Measurements from ENCODE around the gene NLK. TPM values are rescaled to one million over a fixed set of nuclear protein-coding genes. Genes with fewer than 3 reads are reported as not detected.

The NLK gene
- total RNA-seq, 4 donors from 2014 or later, result 7.7 to 20.8 (median 11.5) TPM

- peak in 1 of 2 donors; percentile 60 for DNase-seq (ENCODE audit: low spot score in 2 of 2)
- Histone ChIP-seq H3K9me3 (no peaks in the 10 kb centered on the region), H3K4me1 (peaks cover 13% of the 10 kb centered on the region), H3K27ac (no peak overlapping the region), H3K36me3 (no peaks in the 10 kb centered on the region), H3K4me3 (no peak overlapping the region), H3K27me3 (peaks cover 35% of the 10 kb centered on the region)
- 67% methylated on average over 1 of the region's 1 CpG for WGBS
- no peak for TF ChIP-seq POLR2A (IDR thresholded peaks at IDR 0.05)
- no peak for TF ChIP-seq CTCF (IDR thresholded peaks at IDR 0.05)
- TF ChIP-seq POLR2AphosphoS5 (IDR thresholded peaks at IDR 0.05), result no peak
- TF ChIP-seq EP300 (IDR thresholded peaks at IDR 0.05), result no peak
Observed at GRCh38 chr17:28225867-28226266, 183.4 kb downstream of the NLK start.

GRCh38 chr17:28226563-28227315 lies 184.3 kb downstream of the NLK start:
- 82% methylated on average over 16 of the region's 28 CpGs for WGBS
- peak overlapping the region; percentile 46 for H3K4me3 ChIP-seq
- DNase-seq (ENCODE audit: low spot score in 2 of 2), result peak in 1 of 2 donors; percentile 60
- TF ChIP-seq CTCF (IDR thresholded peaks at IDR 0.05), result no peak
- TF ChIP-seq POLR2AphosphoS5 (IDR thresholded peaks at IDR 0.05), result no peak
- TF ChIP-seq EP300 (IDR thresholded peaks at IDR 0.05), result no peak
- TF ChIP-seq POLR2A (IDR thresholded peaks at IDR 0.05), result no peak
- no peak overlapping the region for H3K27ac ChIP-seq
- H3K27me3 ChIP-seq, result peaks cover 35% of the 10 kb centered on the region
- no peaks in the 10 kb centered on the region for H3K9me3 ChIP-seq
- H3K4me1 ChIP-seq, result peaks cover 13% of the 10 kb centered on the region
- H3K36me3 ChIP-seq, result no peaks in the 10 kb centered on the region

DNA sequence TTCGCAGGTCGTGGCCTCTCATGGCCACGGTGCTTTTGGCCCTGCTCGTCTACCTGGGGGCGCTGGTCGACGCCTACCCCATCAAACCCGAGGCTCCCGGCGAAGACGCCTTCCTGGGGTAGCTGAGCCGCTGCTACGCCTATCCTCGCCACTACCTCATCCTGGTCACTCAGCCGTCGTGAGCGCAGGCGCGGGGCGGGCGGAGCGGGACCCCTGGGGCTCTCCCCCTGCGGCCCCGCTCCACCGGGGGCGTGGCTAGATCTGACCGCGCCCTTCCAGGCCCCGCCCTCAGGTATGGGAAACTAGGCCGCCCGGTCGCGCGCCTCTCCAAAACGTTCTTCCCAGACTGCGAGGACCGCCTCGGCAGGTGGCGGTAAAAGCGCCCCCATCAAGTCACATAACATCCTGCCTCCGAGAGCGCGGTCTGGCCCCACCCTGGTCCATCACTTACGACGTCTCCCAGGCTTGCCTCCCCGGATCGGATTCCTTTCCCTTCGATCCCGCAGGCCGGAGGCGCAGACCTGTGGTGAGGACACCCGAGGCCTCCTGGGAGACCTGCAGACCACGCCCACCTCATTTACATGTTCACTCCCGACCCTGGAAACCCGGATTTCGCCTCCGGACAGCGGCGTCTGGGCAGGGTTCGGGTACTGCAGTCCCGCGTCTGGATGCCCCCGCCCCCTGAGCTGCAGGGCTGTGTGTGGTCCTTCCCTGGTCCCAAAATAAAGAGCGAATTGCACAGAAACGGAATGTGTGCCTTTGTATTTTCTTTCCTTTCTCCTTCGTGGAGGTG lies 185.0 kb downstream of the NLK start:
- peak in 1 of 2 donors; percentile 78 for DNase-seq (ENCODE audit: low spot score in 2 of 2)
- WGBS, result 0% methylated on average over 34 of the region's 66 CpGs
- no peak for TF ChIP-seq EP300 (IDR thresholded peaks at IDR 0.05)
- TF ChIP-seq POLR2AphosphoS5 (IDR thresholded peaks at IDR 0.05), result no peak
- TF ChIP-seq POLR2A (IDR thresholded peaks at IDR 0.05), result no peak
- TF ChIP-seq CTCF (IDR thresholded peaks at IDR 0.05), result no peak
- Histone ChIP-seq H3K27ac (no peak overlapping the region), H3K9me3 (no peaks in the 10 kb centered on the region), H3K4me3 (peak overlapping the region; percentile 46), H3K4me1 (peaks cover 13% of the 10 kb centered on the region), H3K27me3 (peaks cover 35% of the 10 kb centered on the region), H3K36me3 (no peaks in the 10 kb centered on the region)

DNA sequence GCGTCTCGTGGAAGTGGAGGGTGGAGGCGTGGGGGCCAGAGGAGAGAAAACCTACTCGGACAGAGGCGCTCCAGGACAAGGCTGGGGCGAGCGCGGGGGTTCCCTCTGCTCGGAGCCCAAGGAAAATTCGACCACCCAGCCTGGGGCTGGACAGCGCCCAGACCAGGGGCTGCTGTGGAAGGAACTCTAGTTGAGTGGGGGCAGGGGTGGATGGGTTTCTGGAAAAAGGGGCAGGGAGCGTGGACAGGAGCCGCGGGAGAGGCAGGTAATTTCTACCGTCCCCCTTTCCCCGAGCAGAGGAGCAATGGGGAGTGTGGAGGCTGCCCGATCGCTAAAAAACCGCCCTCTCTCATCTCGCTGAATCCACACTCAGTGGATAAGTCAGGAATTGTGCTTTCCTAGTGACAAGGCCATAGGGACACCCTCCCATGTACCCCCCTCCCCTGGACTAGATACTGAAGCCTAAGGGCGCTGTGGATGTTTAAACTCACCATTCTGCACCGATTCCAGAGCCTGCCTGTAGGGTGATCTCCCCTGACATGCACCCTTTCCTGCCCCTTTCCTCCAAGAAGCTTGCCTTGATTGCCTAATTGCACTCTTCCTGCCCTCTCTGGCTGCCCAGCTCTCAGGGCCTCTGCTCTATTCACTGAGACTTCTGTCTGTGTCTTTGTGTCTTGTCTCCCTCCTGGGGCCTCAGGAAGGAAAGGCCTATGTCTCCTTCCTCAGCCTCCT lies 185.8 kb downstream of the NLK start:
- peaks cover 35% of the 10 kb centered on the region for H3K27me3 ChIP-seq
- peak in 1 of 2 donors; percentile 74 for DNase-seq (ENCODE audit: low spot score in 2 of 2)
- TF ChIP-seq POLR2AphosphoS5 (IDR thresholded peaks at IDR 0.05) (no peak), POLR2A (IDR thresholded peaks at IDR 0.05) (no peak), CTCF (IDR thresholded peaks at IDR 0.05) (no peak), EP300 (IDR thresholded peaks at IDR 0.05) (no peak)
- WGBS, result 13% methylated on average over 22 of the region's 22 CpGs
- no peak overlapping the region for H3K27ac ChIP-seq
- H3K4me1 ChIP-seq, result peaks cover 17% of the 10 kb centered on the region
- no peaks in the 10 kb centered on the region for H3K36me3 ChIP-seq
- peak overlapping the region; percentile 46 for H3K4me3 ChIP-seq
- no peaks in the 10 kb centered on the region for H3K9me3 ChIP-seq

Data from suprapubic skin (tissue), 4 donors.